Adrenal gland (tissue), 5 donors: Measurements from ENCODE around the gene EYA4.

ENCODE experiments used
- CTCF ChIP-seq, 6 experiments: fragments of 450-650 bp in 4 of 6; fragments of 200-600 bp in 2 of 6; sonication (generic) in 1 of 6; IDR thresholded peaks; 1 replicate in 5 of 6; 2 replicates in 1 of 6; pipeline versions ENCODE4 v1.5.1 to v1.8.0; 2016 to 2021; ENCODE audit warnings: antibody characterized with exemption in 6 of 6, mild to moderate bottlenecking in 2 of 6, moderate library complexity in 1 of 6
- POLR2A ChIP-seq, 2 donors: fragments of 450-650 bp; IDR thresholded peaks; one replicate each; pipeline ENCODE4 v1.6.1; 2017; ENCODE audit warnings: antibody characterized with exemption in 2 of 2, mild to moderate bottlenecking in 2 of 2, moderate library complexity in 1 of 2
- donor health status: DM: no; HTN: no; CAD: no.

DNA sequence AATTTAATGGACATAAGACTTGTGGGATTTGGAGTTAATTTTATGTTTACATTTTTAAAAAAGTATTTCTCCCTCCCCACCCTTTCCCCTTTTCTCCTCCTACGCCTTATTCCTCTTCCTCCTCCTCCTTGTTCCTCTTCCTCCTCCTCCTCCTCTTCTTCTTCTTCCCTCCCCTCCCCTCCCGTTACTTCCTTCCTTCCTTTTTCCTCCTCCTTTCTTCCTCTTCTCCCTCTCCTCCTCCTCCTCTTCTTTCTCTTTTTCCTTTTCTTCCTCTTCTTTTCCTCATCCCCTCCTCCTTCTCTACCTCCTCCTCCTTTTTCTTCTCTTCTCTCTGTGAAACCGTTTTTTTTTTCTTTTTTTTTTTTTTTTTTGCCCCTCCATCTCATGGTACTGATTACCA lies 139.6 kb downstream of the EYA4 start:
- TF ChIP-seq CTCF (IDR thresholded peaks at IDR 0.05) (no peak), POLR2A (IDR thresholded peaks at IDR 0.05) (no peak)
